ENCODE results near the gene NADSYN1.
"Not testable (repeated sequence)": the region's sequence is repeated elsewhere in the genome, so short reads cannot be mapped to it uniquely, and the experiment has no call there.

NADSYN1 gene

DNA sequence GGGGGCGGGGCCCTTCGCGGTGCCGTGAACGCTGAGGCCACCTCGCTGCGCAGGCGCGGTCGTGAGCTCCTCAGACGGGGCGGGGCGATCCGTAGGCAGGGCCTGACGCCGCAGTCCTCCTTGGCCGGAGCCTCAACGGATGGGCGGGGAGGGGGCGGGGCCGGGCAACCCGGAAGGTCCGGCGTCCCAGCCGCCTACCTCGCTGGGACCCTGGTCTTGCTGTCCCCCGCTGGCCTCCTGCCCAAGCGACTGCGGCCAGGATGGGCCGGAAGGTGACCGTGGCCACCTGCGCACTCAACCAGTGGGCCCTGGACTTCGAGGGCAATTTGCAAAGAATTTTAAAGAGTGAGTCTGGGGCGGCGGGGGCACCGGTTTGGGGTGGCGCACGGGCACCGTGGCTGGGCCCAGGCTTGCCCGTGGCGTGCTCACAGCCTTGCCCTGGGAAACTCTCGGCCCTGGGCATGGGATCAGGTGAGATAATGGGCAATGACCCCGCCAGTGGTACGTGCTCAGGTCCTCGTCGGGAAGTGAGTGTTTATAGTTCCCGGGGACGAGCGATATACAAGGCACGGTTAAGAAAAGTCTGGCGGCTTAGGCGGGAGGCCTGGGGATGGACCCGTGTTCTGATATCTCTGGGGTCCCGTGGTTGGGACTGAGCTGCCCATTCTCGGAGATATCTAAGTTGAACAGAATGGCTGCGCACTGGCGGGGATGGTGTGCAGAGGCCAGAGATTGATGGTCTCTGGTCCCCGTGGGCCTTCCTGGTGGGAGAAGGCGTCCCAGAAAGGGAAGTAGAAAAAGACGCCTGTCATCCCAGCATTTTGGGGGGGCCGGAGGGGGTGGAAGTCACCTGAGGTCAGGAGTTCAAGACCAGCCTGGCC lies at the start of gene NADSYN1:
Gene NADSYN1 (plus strand): TSS at position 167 of the 881 bp plus-strand sequence. CDS start 94 bp downstream, at position 261.
- peak; percentile 64 for DNase-seq

- DNase-seq: no peak
Observed at GRCh38 chr11:71404209-71404608, 48.8 kb upstream of the NADSYN1 start.

DNA sequence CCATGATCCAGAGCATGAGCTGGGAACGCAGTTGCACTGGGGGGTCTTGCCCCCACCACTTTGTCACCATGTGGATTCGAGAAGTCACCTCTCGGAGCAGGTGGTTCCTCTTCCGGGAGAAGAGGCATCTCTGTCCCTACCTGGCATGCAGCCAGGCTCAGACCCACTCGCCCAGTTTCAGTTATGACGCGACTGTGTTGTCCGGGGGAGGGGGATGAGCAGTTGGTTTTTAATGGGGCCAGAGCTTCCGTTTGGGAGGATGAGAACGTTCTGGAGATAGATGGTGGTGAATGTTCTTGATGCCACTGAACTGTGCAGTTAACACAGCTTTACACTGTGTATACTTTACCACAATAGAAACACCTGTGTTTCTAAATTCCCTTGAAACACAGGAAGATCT lies 46.3 kb upstream of the NADSYN1 start:
- no peak for DNase-seq

GRCh38 chr11:71407356-71407755 lies 45.6 kb upstream of the NADSYN1 start:
- DNase-seq: no peak

DNA sequence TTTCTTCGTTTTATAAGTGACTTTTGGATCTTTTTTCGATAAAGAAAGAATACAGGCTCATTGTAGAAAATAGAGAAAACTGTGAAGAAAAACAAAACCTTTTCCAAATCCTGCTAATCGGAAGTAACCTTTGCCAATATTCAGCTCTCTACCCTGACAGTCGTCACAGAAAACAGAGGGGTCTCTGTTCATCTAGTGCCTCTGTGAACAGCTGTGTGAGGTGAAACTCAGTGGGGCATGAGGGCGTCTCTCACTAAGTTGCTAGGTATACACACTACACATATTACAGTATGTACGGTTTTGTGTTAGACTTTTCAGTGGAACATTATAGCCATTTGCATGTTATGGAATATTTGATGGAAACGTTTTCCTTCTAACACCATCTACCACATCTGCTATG lies 44.2 kb upstream of the NADSYN1 start:
- no peak for DNase-seq

GRCh38 chr11:71410363-71410966 lies 42.5 kb upstream of the NADSYN1 start:
- no peak for DNase-seq

- no peak for DNase-seq
Observed at GRCh38 chr11:71414645-71415044, 38.4 kb upstream of the NADSYN1 start.

DNA sequence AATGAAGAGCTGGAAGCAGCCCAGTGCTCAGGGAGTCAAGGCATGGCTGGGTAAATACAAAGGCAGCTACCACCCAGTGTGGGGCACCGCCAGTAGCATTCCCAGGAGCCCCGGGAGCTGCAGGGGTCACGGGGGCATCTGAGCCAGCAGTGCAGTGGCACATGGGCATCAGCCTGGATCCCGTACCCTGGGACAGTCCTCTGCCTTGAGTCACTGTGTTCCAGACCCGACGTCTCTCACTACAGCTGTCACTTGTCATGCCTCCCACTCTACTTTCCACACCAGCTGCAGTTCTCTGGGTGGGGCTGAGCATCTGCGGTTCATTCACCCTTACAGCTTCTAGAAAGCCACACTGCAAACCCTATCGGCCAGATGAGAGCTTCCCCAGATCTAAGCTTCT lies 34.4 kb upstream of the NADSYN1 start:
- no peak for DNase-seq

DNA sequence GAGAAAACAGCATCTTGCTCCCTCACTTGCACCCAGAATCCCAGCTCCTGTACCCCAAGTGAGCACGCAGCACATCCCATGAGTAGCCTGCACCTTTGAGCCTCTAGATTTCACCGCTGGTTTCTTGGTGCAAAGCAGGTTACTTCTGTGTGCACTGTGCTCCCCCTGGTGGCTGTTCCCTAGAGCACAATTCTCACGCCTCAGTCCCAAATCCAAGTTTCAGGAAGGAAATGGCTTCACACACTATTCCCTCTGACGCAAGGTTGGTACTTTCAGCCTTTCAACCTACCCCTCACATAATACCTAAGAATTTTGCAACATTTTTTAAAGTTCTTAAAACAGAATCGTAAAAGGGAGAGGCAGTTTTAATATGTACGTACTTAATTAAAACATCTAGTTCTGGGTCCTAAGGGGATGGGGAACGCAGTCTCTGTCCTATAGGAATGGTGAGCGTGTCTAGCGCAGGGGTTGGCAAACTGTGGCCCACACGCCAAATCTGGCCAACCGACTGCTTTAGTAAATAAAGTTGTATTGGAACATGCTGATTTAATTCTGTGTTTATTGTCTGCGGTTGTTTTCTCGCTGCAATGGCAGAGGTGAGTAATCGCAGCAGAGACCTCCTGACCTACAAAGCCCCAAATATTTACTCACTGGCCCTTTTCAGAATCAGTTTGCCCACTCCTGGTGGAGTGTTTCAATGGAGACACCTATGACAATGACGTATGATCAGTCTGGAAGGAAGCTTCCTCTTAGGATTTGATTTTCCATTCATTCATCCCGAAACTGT lies 32.4 kb upstream of the NADSYN1 start:
- peak; percentile 45 for DNase-seq

DNA sequence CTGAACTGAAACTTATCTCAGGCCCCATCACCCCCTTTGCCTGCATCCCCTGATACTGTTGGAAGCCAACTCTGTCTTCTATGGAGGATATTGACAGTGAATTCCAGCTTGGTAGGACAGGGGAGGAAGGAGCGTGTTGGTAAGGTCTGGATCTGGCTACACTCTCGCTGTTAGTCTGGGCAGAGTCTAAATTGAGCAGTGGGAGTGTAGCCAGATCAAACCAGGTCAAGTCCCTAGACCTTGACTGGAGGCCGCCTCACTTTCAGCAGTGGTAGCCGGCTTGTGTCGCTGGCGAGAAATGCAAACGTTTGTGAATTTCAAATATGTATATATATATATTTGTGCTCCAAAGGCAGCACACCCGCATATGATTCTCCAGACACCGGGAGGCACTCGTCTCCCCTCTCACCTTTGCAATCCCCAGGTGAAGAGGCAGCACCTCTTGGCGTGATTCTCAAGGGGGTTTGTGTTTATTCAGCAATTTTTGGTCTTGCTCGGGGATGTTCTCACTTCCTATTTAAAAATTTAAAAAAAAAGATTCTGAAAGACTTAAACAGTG lies 31.5 kb upstream of the NADSYN1 start:
- no peak for DNase-seq

DNA sequence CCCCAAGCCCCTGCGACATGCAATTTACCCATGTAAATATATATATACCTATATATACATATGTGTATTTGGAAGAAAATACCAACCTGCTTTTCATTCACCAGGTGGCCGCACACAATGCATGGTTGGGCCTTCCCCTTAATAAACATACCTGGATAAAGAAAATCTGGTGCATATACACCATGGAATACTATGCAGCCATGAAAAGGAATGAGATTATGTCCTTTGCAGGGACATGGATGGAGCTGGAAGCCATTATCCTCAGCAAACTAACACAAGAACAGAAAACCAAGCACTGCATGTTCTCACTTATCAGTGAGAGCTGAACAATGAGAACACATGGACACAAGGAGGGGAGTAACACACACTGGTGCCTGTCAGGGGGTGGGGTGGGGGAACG lies 30.7 kb upstream of the NADSYN1 start:
- not testable (repeated sequence) for DNase-seq

- no peak for DNase-seq
Observed at GRCh38 chr11:71423181-71423790, 29.7 kb upstream of the NADSYN1 start.

- DNase-seq: no peak
Observed at GRCh38 chr11:71425409-71425808, 27.6 kb upstream of the NADSYN1 start.

- no peak for DNase-seq
Observed at GRCh38 chr11:71425860-71426259, 27.1 kb upstream of the NADSYN1 start.

DNA sequence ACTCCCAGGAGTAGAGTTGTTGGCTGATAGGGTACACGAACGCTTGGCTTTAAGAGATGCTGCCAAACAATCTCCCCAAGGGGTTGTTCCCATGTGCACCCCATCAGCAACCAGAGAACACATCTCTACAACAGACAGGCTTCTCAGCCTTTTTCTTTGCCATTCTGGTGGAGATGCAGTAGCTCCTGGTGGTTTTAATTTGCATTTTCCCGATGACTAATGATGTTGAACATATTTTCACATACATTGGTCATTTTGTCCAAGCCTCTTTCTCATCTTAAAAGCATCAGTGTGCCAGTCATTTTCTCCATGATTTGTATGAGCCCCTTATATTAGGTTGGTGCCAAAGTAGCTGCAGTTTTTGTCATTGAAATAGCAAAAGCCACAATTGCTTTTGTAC lies 26.6 kb upstream of the NADSYN1 start:
- DNase-seq: no peak

DNA sequence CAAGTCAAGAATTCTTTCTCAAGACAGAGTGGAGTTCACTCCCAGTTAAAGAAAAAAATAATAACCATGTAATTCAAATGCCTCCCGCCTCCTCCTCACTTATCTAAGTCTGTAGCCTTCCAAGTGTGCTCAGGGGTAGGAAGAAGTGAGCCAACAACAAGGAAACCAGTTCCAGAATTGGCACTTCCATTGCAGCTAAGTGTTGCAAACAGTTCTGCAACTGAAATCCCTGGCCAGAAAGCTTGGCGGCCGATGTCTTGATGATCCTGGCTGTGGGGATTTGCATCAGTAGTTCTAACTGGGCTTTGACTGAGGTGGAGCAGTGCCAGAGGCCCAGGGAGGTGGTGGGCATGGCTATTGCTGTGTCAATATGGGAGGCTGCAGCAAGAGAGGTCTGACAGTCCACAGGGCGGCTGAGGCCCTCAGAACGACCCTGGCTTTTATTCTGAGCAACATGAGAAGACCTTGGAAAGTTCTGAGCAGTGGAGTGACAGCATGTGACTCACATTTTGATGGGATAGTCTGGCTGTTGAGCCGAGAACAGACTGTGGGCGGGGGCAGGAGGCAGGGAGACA lies 24.1 kb upstream of the NADSYN1 start:
- DNase-seq: no peak

GRCh38 chr11:71429701-71430100 lies 23.3 kb upstream of the NADSYN1 start:
- DNase-seq: no peak

GRCh38 chr11:71430166-71430565 lies 22.8 kb upstream of the NADSYN1 start:
- no peak for DNase-seq

DNA sequence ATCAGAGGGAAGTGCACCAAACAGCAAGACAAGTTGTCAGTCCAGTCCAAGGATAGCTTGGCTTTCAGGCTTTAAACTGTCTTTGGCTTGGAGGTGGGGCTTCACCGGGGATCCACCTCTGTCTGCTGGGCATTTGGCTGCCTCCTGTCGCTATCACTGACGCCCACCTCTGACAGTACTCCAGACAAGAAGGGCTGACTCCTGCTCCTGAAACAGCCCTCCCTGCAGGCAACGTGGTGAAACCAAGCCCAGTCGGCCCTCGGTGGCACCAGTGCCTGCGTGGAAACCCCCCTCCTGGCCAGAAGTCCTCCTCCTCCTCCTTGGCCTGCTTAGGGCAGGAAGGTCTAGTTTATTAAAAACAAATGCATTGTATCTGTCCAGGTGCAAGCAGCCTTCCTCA lies 21.7 kb upstream of the NADSYN1 start:
- no peak for DNase-seq

- no peak for DNase-seq
Observed at GRCh38 chr11:71432761-71433647, 20.0 kb upstream of the NADSYN1 start.

All from NCI-H1436 treated with DMSO at 0.1 percent for 48 hours (cell line).